CD14-positive monocyte (primary cell): ENCODE results near the gene FNDC3B. TPM values are rescaled to one million over a fixed set of nuclear protein-coding genes. Genes with fewer than 3 reads are reported as not detected.
A peak's percentile ranks its signal among the peaks of the same experiment; 100 is the strongest.

Source experiments
- DNase-seq, 3 donors: peaks; one replicate each; pipeline ENCODE4 v3.0.0-alpha.2; 2011 to 2022
- H2AFZ ChIP-seq: 2 replicates; pipeline ENCODE4 v1.6.0; 2012; ENCODE audit warnings: mild to moderate bottlenecking, low read depth, low read length, inconsistent platforms; ENCODE audit not compliant: insufficient read depth, poor library complexity, severe bottlenecking
- H3K27ac ChIP-seq, 2 donors: 1 replicate in 1 of 2; 2 replicates in 1 of 2; pipeline ENCODE4 v1.5.1; 2012 to 2013; ENCODE audit warnings: low read length in 2 of 2, control low read depth in 1 of 2, inconsistent platforms in 1 of 2, low read depth in 1 of 2, mild to moderate bottlenecking in 1 of 2
- H3K27me3 ChIP-seq, 2 donors: one replicate each; pipeline versions ENCODE4 v1.6.0 to v1.6.1; 2011 to 2013; ENCODE audit warnings: low read length in 2 of 2; ENCODE audit not compliant: control insufficient read depth in 2 of 2, insufficient read depth in 2 of 2
- H3K36me3 ChIP-seq, 2 donors: replicated peaks in 1 of 2; 1 replicate in 1 of 2; 2 replicates in 1 of 2; pipeline versions ENCODE4 v1.5.1 to v1.6.1; 2012 to 2013; ENCODE audit warnings: low read length in 2 of 2, control low read depth in 1 of 2, inconsistent platforms in 1 of 2, mild to moderate bottlenecking in 1 of 2; ENCODE audit not compliant: insufficient read depth in 2 of 2, control insufficient read depth in 1 of 2
- H3K4me1 ChIP-seq, 2 donors: 1 replicate in 1 of 2; 2 replicates in 1 of 2; pipeline versions ENCODE4 v1.5.1 to v1.6.1; 2012 to 2013; ENCODE audit warnings: low read length in 2 of 2, control low read depth in 1 of 2, inconsistent platforms in 1 of 2, mild to moderate bottlenecking in 1 of 2, moderate library complexity in 1 of 2; ENCODE audit not compliant: insufficient read depth in 2 of 2, control insufficient read depth in 1 of 2
- H3K4me2 ChIP-seq: replicated peaks from 2 replicates; pipeline ENCODE3; 2012; ENCODE audit warnings: low read length, moderate library complexity, mild to moderate bottlenecking; ENCODE audit not compliant: poor library complexity, severe bottlenecking; ENCODE audit errors: extremely low read depth
- H3K4me3 ChIP-seq, 3 experiments: fragments of 200-600 bp in 1 of 3; sonication (generic) in 1 of 3; replicated peaks in 1 of 3; 1 replicate in 2 of 3; 2 replicates in 1 of 3; pipeline ENCODE4 v1.5.1; 2011 to 2013; ENCODE audit warnings: low read length in 3 of 3, mild to moderate bottlenecking in 3 of 3, control low read depth in 2 of 3, low read depth in 2 of 3, inconsistent platforms in 1 of 3, moderate library complexity in 1 of 3
- H3K79me2 ChIP-seq: 2 replicates; pipeline ENCODE4 v1.6.0; 2012; ENCODE audit warnings: mild to moderate bottlenecking, control low read depth, inconsistent platforms, low read length, moderate library complexity; ENCODE audit not compliant: insufficient read depth
- H3K9ac ChIP-seq: 2 replicates; pipeline ENCODE4 v1.6.0; 2017; ENCODE audit warnings: low read length, mild to moderate bottlenecking; ENCODE audit not compliant: insufficient read depth, poor library complexity, severe bottlenecking
- H3K9me3 ChIP-seq, 2 donors: replicated peaks in 1 of 2; 1 replicate in 1 of 2; 2 replicates in 1 of 2; pipeline versions ENCODE4 v1.5.1 to v1.6.1; 2012 to 2013; ENCODE audit warnings: low read length in 2 of 2, control low read depth in 1 of 2; ENCODE audit not compliant: control insufficient read depth in 1 of 2, insufficient read depth in 1 of 2
- H4K20me1 ChIP-seq: 2 replicates; pipeline ENCODE4 v1.6.0; 2012; ENCODE audit warnings: mild to moderate bottlenecking, low read length, control low read depth, moderate library complexity; ENCODE audit not compliant: insufficient read depth
- H3K27ac Mint-ChIP-seq, 7 donors: one replicate each; pipeline ENCODE4 v1.8.0; 2020; ENCODE audit warnings: mild to moderate bottlenecking in 7 of 7, mixed read lengths in 7 of 7, moderate library complexity in 6 of 7, inconsistent platforms in 2 of 7
- H3K27me3 Mint-ChIP-seq, 3 donors: one replicate each; pipeline ENCODE4 v1.8.0; 2021 to 2022; ENCODE audit warnings: low read depth in 3 of 3, mild to moderate bottlenecking in 3 of 3, mixed read lengths in 3 of 3, moderate library complexity in 3 of 3, inconsistent platforms in 1 of 3
- H3K36me3 Mint-ChIP-seq, 2 donors: one replicate each; pipeline ENCODE4 v1.8.0; 2020; ENCODE audit warnings: mixed read lengths in 2 of 2, inconsistent platforms in 1 of 2, mild to moderate bottlenecking in 1 of 2
- H3K4me1 Mint-ChIP-seq: one replicate; pipeline ENCODE4 v1.8.0; 2020; ENCODE audit warnings: mild to moderate bottlenecking, mixed read lengths
- H3K4me3 Mint-ChIP-seq, 2 donors: one replicate each; pipeline ENCODE4 v1.8.0; 2020; ENCODE audit warnings: mild to moderate bottlenecking in 2 of 2, mixed read lengths in 2 of 2, moderate library complexity in 1 of 2
- H3K9me3 Mint-ChIP-seq, 7 donors: one replicate each; pipeline ENCODE4 v1.8.0; 2020 to 2022; ENCODE audit warnings: mixed read lengths in 7 of 7, mild to moderate bottlenecking in 6 of 7, moderate library complexity in 6 of 7, inconsistent platforms in 2 of 7
- CTCF ChIP-seq: fragments of 200-600 bp; IDR thresholded peaks from one replicate; pipeline ENCODE4 v1.8.0; 2022; ENCODE audit warnings: antibody characterized with exemption, mild to moderate bottlenecking
- WGBS: methylation state at CpG from one replicate; pipeline ENCODE4 v1.1.5; 2013; ENCODE audit warnings: missing lambda C conversion rate; ENCODE audit not compliant: insufficient coverage; 5-methylcytosine and 5-hydroxymethylcytosine counted together
- intact Hi-C, 2 donors: fragments of 100-400 bp; cut with micrococcal nuclease; formaldehyde crosslinking; loops; one replicate each; pipeline versions ENCODE4 v1.15.0 to v1.15.1; 2023
- polyA plus RNA-seq, 3 donors: library from polyadenylated mRNA; depleted of rRNA in 1 of 3; unstranded in 2 of 3; stranded (reverse) in 1 of 3; fragments of 300-500 nt in 2 of 3; fragments of >200 nt in 1 of 3; fragmentation: Illumina TruSeq in 2 of 3; gene quantifications; 1 replicate in 2 of 3; 2 replicates in 1 of 3; pipeline ENCODE4 v1.2.3, GENCODE V29; 2012 to 2021

FNDC3B gene
- polyA plus RNA-seq, 3 donors = 19.6 to 36.1 (median 25.7) TPM

GRCh38 chr3:172314591-172315160, 275.3 kb downstream of the FNDC3B start:
- H3K27ac Mint-ChIP-seq = peak overlapping the region in 1 of 7 donors; percentile 27
- intact Hi-C loops = no loop called here
- H3K4me2 ChIP-seq = no peak overlapping the region
- peaks cover 16% of the 10 kb centered on the region for H3K4me1 Mint-ChIP-seq
- no peak for DNase-seq
- H3K27me3 ChIP-seq = no peaks in the 10 kb centered on the region
- 98% methylated on average over 5 of the region's 8 CpGs for WGBS
- H3K9ac ChIP-seq = no peak overlapping the region
- H3K9me3 Mint-ChIP-seq = no peaks in the 10 kb centered on the region
- no peaks in the 10 kb centered on the region for H3K9me3 ChIP-seq
- TF ChIP-seq CTCF = no peak
- H3K4me1 ChIP-seq = peaks cover 14% of the 10 kb centered on the region in 2 donors
- H3K36me3 ChIP-seq = peaks cover 69 to 84% of the 10 kb centered on the region in 2 donors
- H3K27me3 Mint-ChIP-seq = no peaks in the 10 kb centered on the region
- no peak overlapping the region for H3K27ac ChIP-seq
- no peak overlapping the region for H2AFZ ChIP-seq
- peaks cover 3% of the 10 kb centered on the region for H3K79me2 ChIP-seq
- H3K4me3 Mint-ChIP-seq = no peak overlapping the region
- peaks cover 16% of the 10 kb centered on the region for H4K20me1 ChIP-seq
- H3K36me3 Mint-ChIP-seq = peaks cover 60 to 86% of the 10 kb centered on the region in 2 donors
- H3K4me3 ChIP-seq = no peak overlapping the region

GRCh38 chr3:172315401-172316091, 276.2 kb downstream of the FNDC3B start:
- TF ChIP-seq CTCF = no peak
- Histone ChIP-seq H3K9me3 (no peaks in the 10 kb centered on the region), H3K79me2 (peaks cover 3% of the 10 kb centered on the region), H3K27ac (no peak overlapping the region), H3K27me3 (no peaks in the 10 kb centered on the region), H2AFZ (no peak overlapping the region), H3K36me3 (peaks cover 66 to 84% of the 10 kb centered on the region in 2 donors), H3K9ac (no peak overlapping the region), H3K4me1 (peaks cover 14% of the 10 kb centered on the region in 2 donors), H3K4me3 (no peak overlapping the region), H4K20me1 (peaks cover 16% of the 10 kb centered on the region), H3K4me2 (no peak overlapping the region)
- Mint-ChIP-seq H3K4me1 (peaks cover 16% of the 10 kb centered on the region), H3K4me3 (no peak overlapping the region), H3K36me3 (peaks cover 58 to 86% of the 10 kb centered on the region in 2 donors), H3K9me3 (peaks cover 0 to 3% (median 0%) of the 10 kb centered on the region in 7 donors), H3K27me3 (peaks cover 0 to 1% (median 0%) of the 10 kb centered on the region in 3 donors), H3K27ac (peak overlapping the region in 5 of 7 donors; percentile 28 to 81 (median 59))
- DNase-seq = no peak
- intact Hi-C loops = no loop called here
- WGBS = 100% methylated on average over 3 of the region's 11 CpGs
